Fibroblast of mammary gland (primary cell): ENCODE measurements around the gene MEAF6.
A peak's percentile ranks its signal among the peaks of the same experiment; 100 is the strongest.

ENCODE experiments used
- DNase-seq: peaks from one replicate; pipeline ENCODE4 v3.0.0-alpha.2; 2010; ENCODE audit warnings: low read depth
- H3K4me3 ChIP-seq: 2 replicates; pipeline ENCODE4 v1.5.1; 2011; ENCODE audit warnings: low read depth, mild to moderate bottlenecking, low read length, moderate library complexity; ENCODE audit not compliant: control insufficient read depth
- TF ChIP-seq, protein P1 (sequence below): conservative IDR thresholded peaks from 2 replicates; pipeline ENCODE4 v1.5.1; 2011; ENCODE audit warnings: low read depth, low read length, inconsistent platforms; ENCODE audit not compliant: control insufficient read depth, insufficient read depth

Gene MEAF6

DNA sequence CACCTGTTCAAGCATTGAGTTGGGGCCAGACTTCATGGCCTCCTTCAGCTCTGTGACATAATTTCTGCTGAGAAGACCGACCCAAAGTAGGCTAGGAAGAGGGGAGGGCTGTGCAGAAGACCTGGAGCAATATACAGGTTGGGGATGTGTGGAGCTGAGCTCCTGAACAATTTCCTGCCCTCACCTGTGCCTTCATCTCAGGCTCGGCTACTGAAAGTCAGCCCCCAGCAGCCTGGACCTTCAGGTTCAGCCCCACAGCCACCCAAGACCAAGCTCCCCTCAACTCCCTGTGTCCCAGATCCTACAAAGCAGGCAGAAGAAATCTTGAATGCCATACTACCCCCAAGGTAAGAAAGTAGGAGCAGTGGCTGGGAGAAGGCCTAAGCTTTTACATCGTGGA, 42.8 kb upstream of the MEAF6 start:
- no peak for DNase-seq
- TF ChIP-seq, protein P1, sequence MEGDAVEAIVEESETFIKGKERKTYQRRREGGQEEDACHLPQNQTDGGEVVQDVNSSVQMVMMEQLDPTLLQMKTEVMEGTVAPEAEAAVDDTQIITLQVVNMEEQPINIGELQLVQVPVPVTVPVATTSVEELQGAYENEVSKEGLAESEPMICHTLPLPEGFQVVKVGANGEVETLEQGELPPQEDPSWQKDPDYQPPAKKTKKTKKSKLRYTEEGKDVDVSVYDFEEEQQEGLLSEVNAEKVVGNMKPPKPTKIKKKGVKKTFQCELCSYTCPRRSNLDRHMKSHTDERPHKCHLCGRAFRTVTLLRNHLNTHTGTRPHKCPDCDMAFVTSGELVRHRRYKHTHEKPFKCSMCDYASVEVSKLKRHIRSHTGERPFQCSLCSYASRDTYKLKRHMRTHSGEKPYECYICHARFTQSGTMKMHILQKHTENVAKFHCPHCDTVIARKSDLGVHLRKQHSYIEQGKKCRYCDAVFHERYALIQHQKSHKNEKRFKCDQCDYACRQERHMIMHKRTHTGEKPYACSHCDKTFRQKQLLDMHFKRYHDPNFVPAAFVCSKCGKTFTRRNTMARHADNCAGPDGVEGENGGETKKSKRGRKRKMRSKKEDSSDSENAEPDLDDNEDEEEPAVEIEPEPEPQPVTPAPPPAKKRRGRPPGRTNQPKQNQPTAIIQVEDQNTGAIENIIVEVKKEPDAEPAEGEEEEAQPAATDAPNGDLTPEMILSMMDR: no peak
- peak overlapping the region; percentile 44 for H3K4me3 ChIP-seq

DNA sequence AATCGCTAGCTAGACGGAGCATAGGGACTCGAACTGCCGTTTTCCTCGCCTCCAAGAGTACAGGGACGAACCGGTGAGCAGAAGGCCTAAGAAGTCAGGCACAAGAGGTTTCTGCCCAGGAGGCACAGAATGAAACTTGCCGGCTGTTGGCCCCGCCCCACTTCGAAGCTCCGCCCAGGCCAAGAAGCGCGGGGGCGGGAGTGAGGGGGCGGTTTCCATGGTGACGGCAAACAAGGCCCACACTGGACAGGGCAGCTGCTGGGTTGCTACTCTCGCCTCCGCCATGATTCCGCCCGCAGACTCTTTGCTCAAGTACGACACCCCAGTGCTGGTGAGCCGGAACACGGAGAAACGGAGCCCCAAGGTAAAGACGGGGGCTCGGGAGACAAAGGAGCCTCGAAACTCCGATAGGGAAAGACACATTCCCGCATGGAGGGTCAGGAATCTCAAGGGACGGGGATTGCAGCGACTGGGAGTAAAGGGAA, 42.2 kb upstream of the MEAF6 start, which contains the start of gene DNALI1:
TSS of gene DNALI1 (plus strand) at position 229 of the 485 bp plus-strand sequence. CDS start at position 284, 55 bp downstream.
- peak; percentile 87 for DNase-seq

DNA sequence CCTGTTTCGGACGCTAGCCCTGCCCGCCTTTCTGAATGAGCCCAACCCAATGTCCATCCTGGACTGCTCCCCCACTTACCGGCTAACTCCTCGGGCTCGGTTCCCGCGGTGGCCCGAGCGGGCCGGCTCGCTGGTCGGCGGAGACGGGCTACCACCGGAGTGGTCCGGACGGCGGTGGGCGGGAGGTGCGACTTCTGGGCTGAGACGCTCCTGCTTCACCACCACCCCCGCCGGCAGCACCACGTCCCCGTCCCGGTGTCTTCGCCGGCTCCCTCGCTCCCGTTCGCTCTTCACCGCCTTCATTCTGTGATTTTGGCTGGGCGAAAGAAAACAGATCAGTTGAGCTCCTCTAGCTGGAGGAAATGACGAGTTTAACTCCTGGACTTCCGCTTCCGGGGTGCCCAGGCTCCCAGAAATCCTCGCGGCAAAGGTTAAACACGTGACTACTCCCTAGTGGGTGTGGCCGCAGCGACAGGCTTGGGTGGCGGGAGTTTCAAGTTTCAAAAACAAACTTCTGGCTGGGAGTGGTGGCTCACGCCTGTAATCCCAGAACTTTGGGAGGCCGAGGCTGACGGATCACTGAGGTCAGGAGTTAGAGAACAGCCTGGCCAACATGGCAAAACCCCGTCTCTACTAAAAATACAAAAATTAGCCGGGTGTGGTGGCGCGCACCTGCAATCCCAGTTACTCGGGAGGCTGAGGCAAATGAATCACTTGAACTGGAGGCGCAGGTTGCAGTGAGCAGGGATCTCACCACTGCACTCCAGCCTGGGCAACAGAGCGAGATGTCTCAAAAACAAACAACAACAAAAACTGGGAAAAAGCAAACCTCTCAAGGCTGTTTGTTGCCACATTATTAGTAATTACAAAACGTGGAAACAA, 39.6 kb upstream of the MEAF6 start, which contains the start of gene SNIP1:
TSS of gene SNIP1 (minus strand) at position 367 of the 882 bp plus-strand sequence. CDS start at position 303, 64 bp downstream.
- TF ChIP-seq, protein P1: no peak
- H3K4me3 ChIP-seq: peak within 1 kb of the TSS; percentile 84
- DNase-seq: peak; percentile 90

More for the DNA sequence above, 42.2 kb upstream of the MEAF6 start, which contains the start of gene DNALI1:
- peak within 1 kb of the TSS; percentile 44 for H3K4me3 ChIP-seq
- TF ChIP-seq, protein P1: no peak

DNA sequence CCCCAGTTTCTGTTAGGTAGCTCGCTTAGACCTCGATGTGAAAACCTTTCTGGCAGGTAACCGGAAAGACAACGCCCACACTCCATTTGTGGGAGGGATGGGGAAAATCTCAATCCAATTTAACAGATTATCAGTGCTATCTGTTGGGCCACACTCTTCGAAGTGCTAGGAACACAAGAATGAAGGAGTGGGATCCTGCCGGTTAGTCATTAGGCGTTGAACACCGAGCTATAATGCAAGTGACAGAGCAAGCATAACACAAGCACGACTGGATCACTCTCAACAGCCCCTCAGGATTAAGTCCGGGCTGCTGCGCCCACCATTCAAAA, 39.0 kb upstream of the MEAF6 start:
- TF ChIP-seq, protein P1: no peak
- no peak for DNase-seq
- H3K4me3 ChIP-seq: peak overlapping the region; percentile 84

DNA sequence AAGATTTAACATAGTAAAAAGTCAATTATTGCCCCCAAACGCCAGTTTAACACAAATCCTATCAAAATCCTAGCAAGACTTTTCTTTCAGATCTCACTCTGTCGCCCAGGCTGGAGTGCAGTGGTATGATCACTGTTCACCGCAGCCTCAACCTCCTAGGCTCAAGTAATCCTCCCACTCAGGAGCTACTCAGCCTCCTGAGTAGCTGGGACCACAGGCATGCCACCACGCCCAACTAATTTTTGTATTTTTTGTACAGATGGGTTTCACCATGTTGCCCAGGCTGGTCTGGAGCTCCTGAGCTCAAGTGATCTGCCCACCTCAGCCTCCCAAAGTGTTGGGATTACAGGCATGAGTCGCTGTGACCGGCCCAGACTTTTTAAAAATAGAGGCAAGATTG, 34.8 kb upstream of the MEAF6 start:
- peak; percentile 45 for DNase-seq
- TF ChIP-seq, protein P1: no peak
- H3K4me3 ChIP-seq: no peak overlapping the region

DNA sequence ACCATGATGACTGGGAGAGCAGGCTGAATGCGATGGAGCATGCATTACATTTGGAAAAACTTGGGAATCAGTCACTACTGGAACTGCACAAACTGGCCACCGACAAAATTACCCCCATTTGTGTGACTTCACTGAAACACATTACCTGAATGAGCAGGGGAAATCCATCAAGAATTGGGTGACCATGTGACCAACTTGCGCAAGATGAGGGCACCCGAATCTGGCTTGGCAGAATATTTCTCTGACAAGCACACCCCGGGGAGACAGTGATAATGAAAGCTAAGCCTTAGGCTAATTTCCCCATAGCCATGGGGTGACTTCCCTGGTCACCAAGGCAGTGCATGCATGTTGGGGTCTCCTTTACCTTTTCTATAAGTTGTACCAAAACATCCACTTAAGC, 30.5 kb upstream of the MEAF6 start:
- TF ChIP-seq, protein P1: no peak
- no peak for DNase-seq
- H3K4me3 ChIP-seq: no peak overlapping the region
